Measurements from ENCODE around the gene POLR3GL. TPM values are rescaled to one million over a fixed set of nuclear protein-coding genes. Genes with fewer than 3 reads are reported as not detected.
A peak's percentile ranks its signal among the peaks of the same experiment; 100 is the strongest.

The POLR3GL gene
- total and polyA plus RNA-seq, 2 experiments from 2014 or later, result 3.1 to 9.5 TPM

DNA sequence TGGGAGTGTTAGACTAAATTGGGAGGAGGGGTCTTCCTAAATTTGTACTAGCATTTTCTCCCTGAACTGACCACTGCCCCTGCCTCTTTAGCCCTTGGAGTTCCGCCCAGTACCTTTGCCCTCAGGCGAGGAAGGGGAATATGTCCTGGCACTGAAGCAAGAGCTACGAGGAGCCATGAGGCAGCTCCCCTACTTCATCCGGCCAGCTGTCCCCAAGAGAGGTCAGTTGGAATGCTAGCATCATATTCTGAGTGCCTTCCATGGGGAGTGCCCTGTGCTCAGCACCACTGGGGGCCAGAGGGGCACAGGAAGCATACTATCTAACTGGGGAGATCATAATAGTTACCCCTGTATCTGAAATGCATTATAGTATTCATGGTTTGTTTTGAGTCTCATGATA lies 10.7 kb downstream of the POLR3GL start:
- no peaks in the 10 kb centered on the region for H3F3A ChIP-seq (replicated peaks; ENCODE audit: low read depth)
- H3K9me3 Mint-ChIP-seq, result no peaks in the 10 kb centered on the region
- no peaks in the 10 kb centered on the region for H3K79me2 ChIP-seq (replicated peaks; ENCODE audit: insufficient read depth)
- H4K20me1 ChIP-seq (replicated peaks; ENCODE audit: insufficient read depth), result no peaks in the 10 kb centered on the region
- H3K27me3 Mint-ChIP-seq (ENCODE audit: insufficient read depth, low read depth, poor library complexity), result peaks cover 2% of the 10 kb centered on the region
- H3K36me3 ChIP-seq (ENCODE audit: insufficient read depth), result no peaks in the 10 kb centered on the region
- no peaks in the 10 kb centered on the region for H3K36me3 Mint-ChIP-seq (ENCODE audit: low read depth)
- H3K27ac ChIP-seq (ENCODE audit: low read depth), result no peak overlapping the region
- H3K9me2 ChIP-seq (ENCODE audit: insufficient read depth), result no peaks in the 10 kb centered on the region
- H3K27ac Mint-ChIP-seq, result peak overlapping the region; percentile 49
- H3K4me3 Mint-ChIP-seq, result no peak overlapping the region
- H3K4me1 ChIP-seq (ENCODE audit: insufficient read depth), result peaks cover 17% of the 10 kb centered on the region
- TF ChIP-seq EZH2 (IDR thresholded peaks at IDR 0.05; ENCODE audit: low read depth, unreplicated experiment) (no peak), POLR2AphosphoS5 (IDR thresholded peaks at IDR 0.05; ENCODE audit: low read depth) (no peak), CREB1 (CRISPR knock-in tag; IDR thresholded peaks at IDR 0.05; ENCODE audit: low read depth) (no peak), ZNF114 (CRISPR knock-in tag; IDR thresholded peaks at IDR 0.05) (no peak), JUNB (IDR thresholded peaks at IDR 0.05; ENCODE audit: unreplicated experiment) (no peak), STAT1 (IDR thresholded peaks at IDR 0.05; ENCODE audit: unreplicated experiment) (no peak), NANOG (IDR thresholded peaks at IDR 0.05; ENCODE audit: borderline replicate concordance) (no peak), EZH2phosphoT487 (IDR thresholded peaks at IDR 0.05; ENCODE audit: unreplicated experiment) (no peak), ZNF331 (CRISPR knock-in tag; IDR thresholded peaks at IDR 0.05; ENCODE audit: low read depth) (no peak)
- TF ChIP-seq, protein P1, sequence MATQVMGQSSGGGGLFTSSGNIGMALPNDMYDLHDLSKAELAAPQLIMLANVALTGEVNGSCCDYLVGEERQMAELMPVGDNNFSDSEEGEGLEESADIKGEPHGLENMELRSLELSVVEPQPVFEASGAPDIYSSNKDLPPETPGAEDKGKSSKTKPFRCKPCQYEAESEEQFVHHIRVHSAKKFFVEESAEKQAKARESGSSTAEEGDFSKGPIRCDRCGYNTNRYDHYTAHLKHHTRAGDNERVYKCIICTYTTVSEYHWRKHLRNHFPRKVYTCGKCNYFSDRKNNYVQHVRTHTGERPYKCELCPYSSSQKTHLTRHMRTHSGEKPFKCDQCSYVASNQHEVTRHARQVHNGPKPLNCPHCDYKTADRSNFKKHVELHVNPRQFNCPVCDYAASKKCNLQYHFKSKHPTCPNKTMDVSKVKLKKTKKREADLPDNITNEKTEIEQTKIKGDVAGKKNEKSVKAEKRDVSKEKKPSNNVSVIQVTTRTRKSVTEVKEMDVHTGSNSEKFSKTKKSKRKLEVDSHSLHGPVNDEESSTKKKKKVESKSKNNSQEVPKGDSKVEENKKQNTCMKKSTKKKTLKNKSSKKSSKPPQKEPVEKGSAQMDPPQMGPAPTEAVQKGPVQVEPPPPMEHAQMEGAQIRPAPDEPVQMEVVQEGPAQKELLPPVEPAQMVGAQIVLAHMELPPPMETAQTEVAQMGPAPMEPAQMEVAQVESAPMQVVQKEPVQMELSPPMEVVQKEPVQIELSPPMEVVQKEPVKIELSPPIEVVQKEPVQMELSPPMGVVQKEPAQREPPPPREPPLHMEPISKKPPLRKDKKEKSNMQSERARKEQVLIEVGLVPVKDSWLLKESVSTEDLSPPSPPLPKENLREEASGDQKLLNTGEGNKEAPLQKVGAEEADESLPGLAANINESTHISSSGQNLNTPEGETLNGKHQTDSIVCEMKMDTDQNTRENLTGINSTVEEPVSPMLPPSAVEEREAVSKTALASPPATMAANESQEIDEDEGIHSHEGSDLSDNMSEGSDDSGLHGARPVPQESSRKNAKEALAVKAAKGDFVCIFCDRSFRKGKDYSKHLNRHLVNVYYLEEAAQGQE (IDR thresholded peaks at IDR 0.05; ENCODE audit: unreplicated experiment), result no peak
- TF ChIP-seq, protein P2, sequence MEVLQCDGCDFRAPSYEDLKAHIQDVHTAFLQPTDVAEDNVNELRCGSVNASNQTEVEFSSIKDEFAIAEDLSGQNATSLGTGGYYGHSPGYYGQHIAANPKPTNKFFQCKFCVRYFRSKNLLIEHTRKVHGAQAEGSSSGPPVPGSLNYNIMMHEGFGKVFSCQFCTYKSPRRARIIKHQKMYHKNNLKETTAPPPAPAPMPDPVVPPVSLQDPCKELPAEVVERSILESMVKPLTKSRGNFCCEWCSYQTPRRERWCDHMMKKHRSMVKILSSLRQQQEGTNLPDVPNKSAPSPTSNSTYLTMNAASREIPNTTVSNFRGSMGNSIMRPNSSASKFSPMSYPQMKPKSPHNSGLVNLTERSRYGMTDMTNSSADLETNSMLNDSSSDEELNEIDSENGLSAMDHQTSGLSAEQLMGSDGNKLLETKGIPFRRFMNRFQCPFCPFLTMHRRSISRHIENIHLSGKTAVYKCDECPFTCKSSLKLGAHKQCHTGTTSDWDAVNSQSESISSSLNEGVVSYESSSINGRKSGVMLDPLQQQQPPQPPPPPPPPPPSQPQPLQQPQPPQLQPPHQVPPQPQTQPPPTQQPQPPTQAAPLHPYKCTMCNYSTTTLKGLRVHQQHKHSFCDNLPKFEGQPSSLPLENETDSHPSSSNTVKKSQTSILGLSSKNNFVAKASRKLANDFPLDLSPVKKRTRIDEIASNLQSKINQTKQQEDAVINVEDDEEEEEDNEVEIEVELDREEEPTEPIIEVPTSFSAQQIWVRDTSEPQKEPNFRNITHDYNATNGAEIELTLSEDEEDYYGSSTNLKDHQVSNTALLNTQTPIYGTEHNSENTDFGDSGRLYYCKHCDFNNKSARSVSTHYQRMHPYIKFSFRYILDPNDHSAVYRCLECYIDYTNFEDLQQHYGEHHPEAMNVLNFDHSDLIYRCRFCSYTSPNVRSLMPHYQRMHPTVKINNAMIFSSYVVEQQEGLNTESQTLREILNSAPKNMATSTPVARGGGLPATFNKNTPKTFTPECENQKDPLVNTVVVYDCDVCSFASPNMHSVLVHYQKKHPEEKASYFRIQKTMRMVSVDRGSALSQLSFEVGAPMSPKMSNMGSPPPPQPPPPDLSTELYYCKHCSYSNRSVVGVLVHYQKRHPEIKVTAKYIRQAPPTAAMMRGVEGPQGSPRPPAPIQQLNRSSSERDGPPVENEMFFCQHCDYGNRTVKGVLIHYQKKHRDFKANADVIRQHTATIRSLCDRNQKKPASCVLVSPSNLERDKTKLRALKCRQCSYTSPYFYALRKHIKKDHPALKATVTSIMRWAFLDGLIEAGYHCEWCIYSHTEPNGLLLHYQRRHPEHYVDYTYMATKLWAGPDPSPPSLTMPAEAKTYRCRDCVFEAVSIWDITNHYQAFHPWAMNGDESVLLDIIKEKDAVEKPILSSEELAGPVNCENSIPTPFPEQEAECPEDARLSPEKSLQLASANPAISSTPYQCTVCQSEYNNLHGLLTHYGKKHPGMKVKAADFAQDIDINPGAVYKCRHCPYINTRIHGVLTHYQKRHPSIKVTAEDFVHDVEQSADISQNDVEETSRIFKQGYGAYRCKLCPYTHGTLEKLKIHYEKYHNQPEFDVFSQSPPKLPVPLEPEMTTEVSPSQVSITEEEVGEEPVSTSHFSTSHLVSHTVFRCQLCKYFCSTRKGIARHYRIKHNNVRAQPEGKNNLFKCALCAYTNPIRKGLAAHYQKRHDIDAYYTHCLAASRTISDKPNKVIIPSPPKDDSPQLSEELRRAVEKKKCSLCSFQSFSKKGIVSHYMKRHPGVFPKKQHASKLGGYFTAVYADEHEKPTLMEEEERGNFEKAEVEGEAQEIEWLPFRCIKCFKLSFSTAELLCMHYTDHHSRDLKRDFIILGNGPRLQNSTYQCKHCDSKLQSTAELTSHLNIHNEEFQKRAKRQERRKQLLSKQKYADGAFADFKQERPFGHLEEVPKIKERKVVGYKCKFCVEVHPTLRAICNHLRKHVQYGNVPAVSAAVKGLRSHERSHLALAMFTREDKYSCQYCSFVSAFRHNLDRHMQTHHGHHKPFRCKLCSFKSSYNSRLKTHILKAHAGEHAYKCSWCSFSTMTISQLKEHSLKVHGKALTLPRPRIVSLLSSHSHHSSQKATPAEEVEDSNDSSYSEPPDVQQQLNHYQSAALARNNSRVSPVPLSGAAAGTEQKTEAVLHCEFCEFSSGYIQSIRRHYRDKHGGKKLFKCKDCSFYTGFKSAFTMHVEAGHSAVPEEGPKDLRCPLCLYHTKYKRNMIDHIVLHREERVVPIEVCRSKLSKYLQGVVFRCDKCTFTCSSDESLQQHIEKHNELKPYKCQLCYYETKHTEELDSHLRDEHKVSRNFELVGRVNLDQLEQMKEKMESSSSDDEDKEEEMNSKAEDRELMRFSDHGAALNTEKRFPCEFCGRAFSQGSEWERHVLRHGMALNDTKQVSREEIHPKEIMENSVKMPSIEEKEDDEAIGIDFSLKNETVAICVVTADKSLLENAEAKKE (CRISPR knock-in tag; IDR thresholded peaks at IDR 0.05), result no peak
- TF ChIP-seq, protein P3, sequence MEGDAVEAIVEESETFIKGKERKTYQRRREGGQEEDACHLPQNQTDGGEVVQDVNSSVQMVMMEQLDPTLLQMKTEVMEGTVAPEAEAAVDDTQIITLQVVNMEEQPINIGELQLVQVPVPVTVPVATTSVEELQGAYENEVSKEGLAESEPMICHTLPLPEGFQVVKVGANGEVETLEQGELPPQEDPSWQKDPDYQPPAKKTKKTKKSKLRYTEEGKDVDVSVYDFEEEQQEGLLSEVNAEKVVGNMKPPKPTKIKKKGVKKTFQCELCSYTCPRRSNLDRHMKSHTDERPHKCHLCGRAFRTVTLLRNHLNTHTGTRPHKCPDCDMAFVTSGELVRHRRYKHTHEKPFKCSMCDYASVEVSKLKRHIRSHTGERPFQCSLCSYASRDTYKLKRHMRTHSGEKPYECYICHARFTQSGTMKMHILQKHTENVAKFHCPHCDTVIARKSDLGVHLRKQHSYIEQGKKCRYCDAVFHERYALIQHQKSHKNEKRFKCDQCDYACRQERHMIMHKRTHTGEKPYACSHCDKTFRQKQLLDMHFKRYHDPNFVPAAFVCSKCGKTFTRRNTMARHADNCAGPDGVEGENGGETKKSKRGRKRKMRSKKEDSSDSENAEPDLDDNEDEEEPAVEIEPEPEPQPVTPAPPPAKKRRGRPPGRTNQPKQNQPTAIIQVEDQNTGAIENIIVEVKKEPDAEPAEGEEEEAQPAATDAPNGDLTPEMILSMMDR (conservative IDR thresholded peaks at IDR 0.05; ENCODE audit: low read depth in 2 of 2), result no peak
- TF ChIP-seq, protein P4, sequence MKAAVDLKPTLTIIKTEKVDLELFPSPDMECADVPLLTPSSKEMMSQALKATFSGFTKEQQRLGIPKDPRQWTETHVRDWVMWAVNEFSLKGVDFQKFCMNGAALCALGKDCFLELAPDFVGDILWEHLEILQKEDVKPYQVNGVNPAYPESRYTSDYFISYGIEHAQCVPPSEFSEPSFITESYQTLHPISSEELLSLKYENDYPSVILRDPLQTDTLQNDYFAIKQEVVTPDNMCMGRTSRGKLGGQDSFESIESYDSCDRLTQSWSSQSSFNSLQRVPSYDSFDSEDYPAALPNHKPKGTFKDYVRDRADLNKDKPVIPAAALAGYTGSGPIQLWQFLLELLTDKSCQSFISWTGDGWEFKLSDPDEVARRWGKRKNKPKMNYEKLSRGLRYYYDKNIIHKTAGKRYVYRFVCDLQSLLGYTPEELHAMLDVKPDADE (IDR thresholded peaks at IDR 0.05), result no peak
- H3K4me1 Mint-ChIP-seq, result no peaks in the 10 kb centered on the region; the same call in 2 of the 3 replicates
- no peak overlapping the region for H2AFZ ChIP-seq
- no peak overlapping the region for H3K4me3 ChIP-seq
- no peaks in the 10 kb centered on the region for H3K27me3 ChIP-seq (ENCODE audit: insufficient read depth)
- DNase-seq (ENCODE audit: low spot score) (no peak), ATAC-seq (no peak)
- no peak overlapping the region for H3K4me2 ChIP-seq
